Breast epithelium (tissue), 4 donors: ENCODE data around the gene MAP3K14. TPM values are rescaled to one million over a fixed set of nuclear protein-coding genes. Genes with fewer than 3 reads are reported as not detected.
"Not testable (repeated sequence)": the region's sequence is repeated elsewhere in the genome, so short reads cannot be mapped to it uniquely, and the experiment has no call there.

ENCODE experiments used
- DNase-seq, 2 donors: peaks; one replicate each; pipeline ENCODE4 v3.0.0-alpha.2; 2019; ENCODE audit warnings: low spot score in 2 of 2
- H3K27ac ChIP-seq, 2 donors: fragments of 200-600 bp; sonication (generic) in 1 of 2; one replicate each; pipeline ENCODE4 v1.5.1; 2016 to 2019; ENCODE audit warnings: mild to moderate bottlenecking in 1 of 2
- H3K27me3 ChIP-seq, 2 donors: fragments of 200-600 bp; sonication (generic) in 1 of 2; one replicate each; pipeline versions ENCODE4 v1.5.1 to v1.6.0; 2017 to 2019; ENCODE audit warnings: control low read depth in 1 of 2, mild to moderate bottlenecking in 1 of 2
- H3K36me3 ChIP-seq: fragments of 200-600 bp; one replicate; pipeline ENCODE4 v1.5.1; 2019
- H3K4me1 ChIP-seq, 2 donors: fragments of 200-600 bp; sonication (generic); one replicate each; pipeline ENCODE4 v1.5.1; 2016 to 2019; ENCODE audit warnings: control low read depth in 1 of 2
- H3K4me3 ChIP-seq, 3 donors: fragments of 200-600 bp; sonication (generic); 1 replicate in 2 of 3; 2 replicates in 1 of 3; pipeline ENCODE4 v1.5.1; 2016 to 2019; ENCODE audit warnings: mild to moderate bottlenecking in 3 of 3, moderate library complexity in 2 of 3
- H3K9me3 ChIP-seq, 2 donors: fragments of 200-600 bp; sonication (generic) in 1 of 2; one replicate each; pipeline ENCODE4 v1.5.1; 2016 to 2019; ENCODE audit warnings: control low read depth in 1 of 2
- POLR2A ChIP-seq: fragments of 450-650 bp; IDR thresholded peaks from one replicate; pipeline ENCODE4 v1.6.1; 2016; ENCODE audit warnings: antibody characterized with exemption, mild to moderate bottlenecking, moderate library complexity
- POLR2AphosphoS5 ChIP-seq, 3 donors: sonication (generic); formaldehyde crosslinking; IDR thresholded peaks; one replicate each; pipeline ENCODE4 v1.6.1; 2017; ENCODE audit warnings: antibody characterized with exemption in 3 of 3
- intact Hi-C: fragments of 100-400 bp; cut with DNase I; formaldehyde crosslinking; loops from one replicate; pipeline ENCODE4 v1.15.1; 2023; ENCODE audit warnings: low total_unique reads
- total RNA-seq, 3 donors: library from RNA; depleted of rRNA; stranded (reverse); fragments of >200 nt; gene quantifications; one replicate each; pipeline ENCODE4 v1.1.0, GENCODE V29; 2016
- TF ChIP-seq, protein P1 (sequence below), 3 donors: fragments of 450-650 bp; IDR thresholded peaks; one replicate each; pipeline ENCODE4 v1.5.1; 2016 to 2017; ENCODE audit warnings: antibody characterized with exemption in 3 of 3, mild to moderate bottlenecking in 3 of 3, moderate library complexity in 3 of 3

The MAP3K14 gene
- total RNA-seq, 3 donors from 2014 or later, result 4.3 to 12.3 (median 6.9) TPM

DNA sequence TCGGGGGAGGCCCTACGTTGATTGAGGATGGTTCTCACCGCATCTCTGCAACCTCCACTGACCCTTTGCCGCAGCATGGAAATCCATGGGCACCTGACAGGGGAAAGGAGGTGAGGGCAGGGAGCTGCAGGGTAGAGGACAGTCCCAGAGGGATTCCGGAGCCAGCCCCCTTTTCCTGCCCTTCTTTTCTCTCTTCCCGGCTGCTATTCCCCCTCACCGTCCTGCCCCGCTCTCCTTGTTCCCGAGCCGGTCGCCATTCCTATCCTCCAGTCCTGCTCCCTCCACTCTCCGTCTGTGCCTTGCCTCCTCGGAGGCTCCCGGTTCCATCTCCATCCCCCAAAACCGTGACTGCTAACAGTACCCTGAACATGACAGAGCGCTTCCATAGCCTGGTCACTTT, 59.7 kb downstream of the MAP3K14 start:
- H3K27ac ChIP-seq, result no peak overlapping the region
- intact Hi-C loops, result no loop called here
- H3K36me3 ChIP-seq, result no peaks in the 10 kb centered on the region
- no peaks in the 10 kb centered on the region for H3K9me3 ChIP-seq
- no peak overlapping the region for H3K4me3 ChIP-seq
- H3K27me3 ChIP-seq, result no peaks in the 10 kb centered on the region
- no peak for DNase-seq
- TF ChIP-seq POLR2A (no peak), POLR2AphosphoS5 (IDR thresholded peaks at IDR 0.05) (no peak)
- TF ChIP-seq, protein P1, sequence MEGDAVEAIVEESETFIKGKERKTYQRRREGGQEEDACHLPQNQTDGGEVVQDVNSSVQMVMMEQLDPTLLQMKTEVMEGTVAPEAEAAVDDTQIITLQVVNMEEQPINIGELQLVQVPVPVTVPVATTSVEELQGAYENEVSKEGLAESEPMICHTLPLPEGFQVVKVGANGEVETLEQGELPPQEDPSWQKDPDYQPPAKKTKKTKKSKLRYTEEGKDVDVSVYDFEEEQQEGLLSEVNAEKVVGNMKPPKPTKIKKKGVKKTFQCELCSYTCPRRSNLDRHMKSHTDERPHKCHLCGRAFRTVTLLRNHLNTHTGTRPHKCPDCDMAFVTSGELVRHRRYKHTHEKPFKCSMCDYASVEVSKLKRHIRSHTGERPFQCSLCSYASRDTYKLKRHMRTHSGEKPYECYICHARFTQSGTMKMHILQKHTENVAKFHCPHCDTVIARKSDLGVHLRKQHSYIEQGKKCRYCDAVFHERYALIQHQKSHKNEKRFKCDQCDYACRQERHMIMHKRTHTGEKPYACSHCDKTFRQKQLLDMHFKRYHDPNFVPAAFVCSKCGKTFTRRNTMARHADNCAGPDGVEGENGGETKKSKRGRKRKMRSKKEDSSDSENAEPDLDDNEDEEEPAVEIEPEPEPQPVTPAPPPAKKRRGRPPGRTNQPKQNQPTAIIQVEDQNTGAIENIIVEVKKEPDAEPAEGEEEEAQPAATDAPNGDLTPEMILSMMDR (IDR thresholded peaks at IDR 0.05), result no peak
- peaks cover 0 to under 1% of the 10 kb centered on the region in 2 donors for H3K4me1 ChIP-seq

DNA sequence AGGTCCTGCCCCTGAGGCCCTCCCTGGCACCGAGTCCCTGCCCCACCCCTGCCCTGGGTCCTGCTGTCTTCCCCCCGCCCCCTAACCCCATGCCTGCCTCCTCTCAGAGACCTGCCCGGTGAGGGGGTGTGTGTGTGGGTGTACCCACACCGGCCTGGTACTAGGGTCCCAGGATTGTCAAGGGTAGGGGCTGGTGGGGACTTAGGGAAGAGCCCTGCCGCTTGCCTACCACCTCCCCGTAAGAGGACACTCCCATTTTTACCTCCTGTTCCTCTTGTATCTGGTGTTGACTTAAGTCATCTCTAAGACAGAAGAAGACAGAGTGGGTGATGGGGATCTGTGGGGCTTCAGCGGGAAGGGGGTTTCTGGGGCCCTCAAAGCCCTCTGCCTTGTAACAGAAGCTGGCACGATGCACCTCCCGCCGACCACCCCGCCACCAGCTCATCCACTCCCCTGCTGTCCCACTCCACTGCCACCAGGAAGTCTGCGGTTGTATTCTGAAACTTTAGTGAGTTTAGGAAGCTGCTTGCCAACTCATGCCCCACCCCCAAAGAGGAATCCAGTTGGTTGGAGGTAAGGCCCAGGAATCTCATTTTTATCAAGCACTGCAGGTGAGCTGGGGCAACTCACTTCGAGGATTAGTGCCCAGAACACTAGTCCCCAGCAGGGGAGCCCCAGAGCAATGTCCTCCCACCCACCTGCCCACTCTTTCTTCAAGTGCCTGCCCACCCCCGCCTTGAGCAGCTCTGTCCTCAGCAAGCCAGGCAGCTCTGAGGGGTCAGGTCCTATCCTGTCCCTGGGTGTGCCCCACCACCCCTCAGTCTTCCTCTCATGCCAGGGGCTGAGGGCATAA, 60.5 kb downstream of the MAP3K14 start:
- Histone ChIP-seq H3K9me3 (no peaks in the 10 kb centered on the region), H3K4me1 (no peaks in the 10 kb centered on the region), H3K27ac (no peak overlapping the region), H3K36me3 (no peaks in the 10 kb centered on the region), H3K27me3 (no peaks in the 10 kb centered on the region), H3K4me3 (no peak overlapping the region)
- TF ChIP-seq POLR2AphosphoS5 (IDR thresholded peaks at IDR 0.05) (no peak), POLR2A (no peak)
- TF ChIP-seq, protein P1 (IDR thresholded peaks at IDR 0.05), result no peak
- DNase-seq, result no peak
- intact Hi-C loops, result no loop called here

DNA sequence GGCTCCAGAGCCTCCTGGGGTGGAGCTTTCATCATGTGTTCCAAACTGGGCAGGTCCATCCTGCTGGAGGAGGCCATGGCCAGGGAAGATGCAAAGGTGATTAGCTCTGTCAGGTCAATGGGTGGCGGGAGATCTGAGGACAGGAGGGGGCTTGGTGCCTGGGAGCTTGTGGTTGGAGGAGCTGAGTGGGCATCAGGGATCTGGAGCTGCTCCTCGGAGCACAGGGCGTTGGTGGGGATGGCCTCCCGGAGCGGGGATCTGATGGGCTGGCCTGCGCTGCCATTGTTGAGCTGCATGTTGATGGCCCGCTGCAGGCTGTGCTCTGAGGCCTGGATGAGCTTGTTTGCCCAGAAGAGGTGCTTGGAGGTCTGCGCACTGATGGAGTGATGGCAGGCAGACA, 61.5 kb downstream of the MAP3K14 start:
- no peaks in the 10 kb centered on the region for H3K4me1 ChIP-seq
- intact Hi-C loops, result no loop called here
- no peaks in the 10 kb centered on the region for H3K9me3 ChIP-seq
- no peak overlapping the region for H3K27ac ChIP-seq
- H3K27me3 ChIP-seq, result no peaks in the 10 kb centered on the region
- no peak overlapping the region for H3K4me3 ChIP-seq
- TF ChIP-seq POLR2A (no peak), POLR2AphosphoS5 (IDR thresholded peaks at IDR 0.05) (no peak)
- TF ChIP-seq, protein P1 (IDR thresholded peaks at IDR 0.05), result no peak
- no peaks in the 10 kb centered on the region for H3K36me3 ChIP-seq
- DNase-seq, result no peak

DNA sequence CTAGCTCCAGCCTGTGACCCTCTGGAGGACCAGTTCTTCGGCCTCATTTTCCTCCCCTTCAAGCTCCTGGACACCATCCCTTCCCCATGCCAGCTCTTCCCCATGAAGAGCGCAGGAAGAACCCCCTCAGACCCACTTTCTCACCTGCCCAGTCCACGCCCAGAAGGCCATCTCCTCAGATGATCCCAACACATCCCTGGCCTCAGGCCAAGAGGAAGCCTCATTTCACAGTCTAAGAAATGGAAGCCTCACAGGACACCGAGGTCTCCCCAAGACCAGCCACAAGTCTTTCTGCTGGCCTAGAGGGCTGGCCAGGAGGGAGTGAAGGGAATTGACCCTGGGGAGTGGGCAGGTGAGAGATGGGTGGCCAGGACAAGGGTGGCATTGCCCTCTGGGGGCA, 62.9 kb downstream of the MAP3K14 start:
- intact Hi-C loops, result no loop called here
- DNase-seq, result no peak
- H3K4me1 ChIP-seq, result no peaks in the 10 kb centered on the region
- no peaks in the 10 kb centered on the region for H3K27me3 ChIP-seq
- TF ChIP-seq POLR2AphosphoS5 (IDR thresholded peaks at IDR 0.05), result no peak
- no peak overlapping the region for H3K27ac ChIP-seq
- no peaks in the 10 kb centered on the region for H3K36me3 ChIP-seq
- no peak overlapping the region for H3K4me3 ChIP-seq
- H3K9me3 ChIP-seq, result no peaks in the 10 kb centered on the region

DNA sequence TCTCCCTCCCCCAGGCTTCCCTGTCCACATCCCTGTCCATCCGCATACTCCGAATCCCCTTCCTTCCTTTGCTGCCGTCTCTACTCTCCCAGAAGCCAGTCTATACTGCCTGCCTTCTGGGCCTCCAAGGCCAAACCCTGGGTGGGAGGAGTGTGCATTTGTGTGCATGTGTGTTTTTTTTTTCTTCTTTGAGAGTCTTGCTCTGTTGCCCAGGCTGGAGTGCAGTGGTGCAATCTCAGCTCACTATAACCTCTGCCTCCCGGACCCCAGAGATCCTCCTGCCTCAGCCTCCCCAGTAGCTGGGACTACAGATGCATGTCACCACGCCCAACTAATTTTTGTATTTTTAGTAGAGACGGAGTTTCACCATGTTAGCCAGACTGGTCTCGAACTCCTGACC, 63.6 kb downstream of the MAP3K14 start:
- H3K27ac ChIP-seq, H3K4me1 ChIP-seq, DNase-seq, intact Hi-C loops, H3K27me3 ChIP-seq, H3K36me3 ChIP-seq, H3K9me3 ChIP-seq, H3K4me3 ChIP-seq: not testable (repeated sequence)

DNA sequence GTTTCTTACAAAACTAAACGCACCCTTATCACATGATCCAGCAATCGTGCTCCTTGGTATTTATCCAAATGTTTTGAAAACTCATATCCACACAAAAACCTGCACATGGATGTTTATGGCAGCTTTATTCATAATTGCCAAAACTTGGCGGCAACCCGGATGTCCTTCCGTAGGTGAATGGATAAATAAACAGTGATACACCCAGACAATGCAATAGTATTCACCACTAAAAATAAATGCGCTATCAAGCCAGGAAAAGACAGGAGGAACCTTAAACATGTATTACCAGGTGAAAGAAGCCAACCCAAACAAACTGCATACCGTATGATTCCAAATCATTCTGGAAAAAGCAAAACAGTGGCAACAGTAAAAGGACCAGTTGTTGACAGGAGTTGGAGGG, 64.9 kb downstream of the MAP3K14 start:
- TF ChIP-seq, protein P1 (IDR thresholded peaks at IDR 0.05), result no peak
- TF ChIP-seq POLR2AphosphoS5 (IDR thresholded peaks at IDR 0.05) (no peak), POLR2A (no peak)
- Histone ChIP-seq H3K4me3 (no peak overlapping the region), H3K9me3 (no peaks in the 10 kb centered on the region), H3K36me3 (no peaks in the 10 kb centered on the region), H3K27me3 (no peaks in the 10 kb centered on the region), H3K4me1 (no peaks in the 10 kb centered on the region), H3K27ac (peak overlapping the region in 1 of 2 donors; percentile 5)
- intact Hi-C loops, result no loop called here
- no peak for DNase-seq
